HEK293 (cell line): ENCODE measurements around the gene DDX10.

Source experiments
- CTCF ChIA-PET: fragments of 350-600 bp; formaldehyde crosslinking; extraction: SDS; loops from one replicate; lab custom pipeline; 2021; ENCODE audit warnings: antibody characterized with exemption; lab: Yijun Ruan, JAX
- POLR2A ChIA-PET: fragments of 300-600 bp; formaldehyde crosslinking; extraction: SDS; loops from one replicate; lab custom pipeline; 2020; ENCODE audit warnings: antibody characterized with exemption, inconsistent platforms; lab: Yijun Ruan, JAX
- H3K27ac ChIP-seq: fragments of 200-500 bp; sonication (Bioruptor generic); 2 replicates; pipeline ENCODE4 v1.5.1; 2014; ENCODE audit warnings: low read depth, low read length, control low read depth, inconsistent platforms; ENCODE audit errors: extremely low read depth
- H3K36me3 ChIP-seq, 2 experiments: fragments of 200-500 bp in 1 of 2; sonication (Bioruptor generic) in 1 of 2; 1 replicate in 1 of 2; 2 replicates in 1 of 2; pipeline ENCODE4 v1.5.1; 2014 to 2017; ENCODE audit warnings: inconsistent platforms in 2 of 2, low read length in 2 of 2; ENCODE audit not compliant: control insufficient read depth in 2 of 2, insufficient read depth in 1 of 2
- H3K4me1 ChIP-seq: fragments of 200-500 bp; sonication (Bioruptor generic); 2 replicates; pipeline ENCODE4 v1.5.1; 2014; ENCODE audit warnings: mild to moderate bottlenecking, low read length, inconsistent platforms; ENCODE audit not compliant: control insufficient read depth, insufficient read depth
- H3K4me3 ChIP-seq: 2 replicates; pipeline ENCODE4 v1.5.1; 2011; ENCODE audit warnings: low read depth, mild to moderate bottlenecking, control low read depth, low read length, moderate library complexity
- H3K9me3 ChIP-seq: fragments of 200-500 bp; sonication (Bioruptor generic); 2 replicates; pipeline ENCODE4 v1.5.1; 2014; ENCODE audit warnings: low read depth, low read length, inconsistent platforms; ENCODE audit not compliant: control insufficient read depth, insufficient read depth
- GLI4 ChIP-seq: fragments of 450-650 bp; formaldehyde crosslinking; IDR thresholded peaks from 2 replicates; pipeline ENCODE4 v1.5.1; 2016; ENCODE audit warnings: missing biosample characterization, missing genetic modification characterization
- GLIS1 ChIP-seq: fragments of 450-650 bp; formaldehyde crosslinking; IDR thresholded peaks from 2 replicates; pipeline ENCODE4 v1.5.1; 2016; ENCODE audit warnings: missing biosample characterization, missing genetic modification characterization
- HOXC10 ChIP-seq: sonication (generic); formaldehyde crosslinking; IDR thresholded peaks from 2 replicates; pipeline ENCODE4 v1.8.1; 2023; ENCODE audit warnings: mild to moderate bottlenecking, missing genetic modification reagents
- REPIN1 ChIP-seq: fragments of 450-650 bp; formaldehyde crosslinking; IDR thresholded peaks from 2 replicates; pipeline ENCODE4 v1.5.1; 2017; ENCODE audit warnings: missing biosample characterization, missing genetic modification characterization, low read depth
- SALL2 ChIP-seq: fragments of 450-650 bp; formaldehyde crosslinking; IDR thresholded peaks from 2 replicates; pipeline ENCODE4 v1.5.0; 2017; ENCODE audit warnings: missing biosample characterization, mild to moderate bottlenecking, missing genetic modification characterization, borderline replicate concordance
- ZIC2 ChIP-seq: fragments of 450-650 bp; formaldehyde crosslinking; IDR thresholded peaks from 2 replicates; pipeline ENCODE4 v1.5.1; 2016; ENCODE audit warnings: missing biosample characterization, missing genetic modification characterization
- ZNF146 ChIP-seq: fragments of 450-650 bp; formaldehyde crosslinking; IDR thresholded peaks from 2 replicates; pipeline ENCODE4 v1.5.1; 2016; ENCODE audit warnings: missing biosample characterization, missing genetic modification characterization
- ZNF266 ChIP-seq: fragments of 450-650 bp; formaldehyde crosslinking; IDR thresholded peaks from 2 replicates; pipeline ENCODE4 v1.5.1; 2016; ENCODE audit warnings: missing biosample characterization, missing genetic modification characterization, low read depth
- ZNF433 ChIP-seq: fragments of 450-650 bp; formaldehyde crosslinking; IDR thresholded peaks from 2 replicates; pipeline ENCODE4 v1.5.1; 2016; ENCODE audit warnings: missing biosample characterization, missing genetic modification characterization, low read depth
- ZNF529 ChIP-seq: fragments of 450-650 bp; formaldehyde crosslinking; IDR thresholded peaks from 2 replicates; pipeline ENCODE4 v1.5.1; 2017; ENCODE audit warnings: missing genetic modification characterization, missing biosample characterization; ENCODE audit not compliant: insufficient replicate concordance
- ZNF596 ChIP-seq: fragments of 450-650 bp; IDR thresholded peaks from 2 replicates; pipeline ENCODE4 v1.5.0; 2018; ENCODE audit warnings: missing biosample characterization, mild to moderate bottlenecking, missing genetic modification characterization, moderate library complexity
- ZSCAN30 ChIP-seq: fragments of 450-650 bp; IDR thresholded peaks from 2 replicates; pipeline ENCODE4 v1.5.1; 2018; ENCODE audit warnings: missing biosample characterization, mild to moderate bottlenecking, missing genetic modification characterization, moderate library complexity
- TF ChIP-seq, protein P1 (sequence below): fragments of 450-650 bp; formaldehyde crosslinking; IDR thresholded peaks from 2 replicates; pipeline ENCODE4 v1.5.1; 2016; ENCODE audit warnings: missing biosample characterization, missing genetic modification characterization
- TF ChIP-seq, protein P2 (sequence below): IDR thresholded peaks from 2 replicates; pipeline ENCODE4 v1.6.1; 2011; ENCODE audit warnings: mild to moderate bottlenecking, low read depth, low read length, borderline replicate concordance
- TF ChIP-seq, protein P3 (sequence below): fragments of 450-650 bp; formaldehyde crosslinking; IDR thresholded peaks from 2 replicates; pipeline ENCODE4 v1.5.1; 2016; ENCODE audit warnings: missing biosample characterization, missing genetic modification characterization
- TF ChIP-seq, protein P4 (sequence below): fragments of 450-650 bp; formaldehyde crosslinking; IDR thresholded peaks from 2 replicates; pipeline ENCODE4 v1.5.1; 2016; ENCODE audit warnings: missing biosample characterization, missing genetic modification characterization
- TF ChIP-seq, protein P5 (sequence below): fragments of 450-650 bp; formaldehyde crosslinking; IDR thresholded peaks from 2 replicates; pipeline ENCODE4 v1.5.1; 2016; ENCODE audit warnings: missing biosample characterization, missing genetic modification characterization, low read depth

Gene DDX10

DNA sequence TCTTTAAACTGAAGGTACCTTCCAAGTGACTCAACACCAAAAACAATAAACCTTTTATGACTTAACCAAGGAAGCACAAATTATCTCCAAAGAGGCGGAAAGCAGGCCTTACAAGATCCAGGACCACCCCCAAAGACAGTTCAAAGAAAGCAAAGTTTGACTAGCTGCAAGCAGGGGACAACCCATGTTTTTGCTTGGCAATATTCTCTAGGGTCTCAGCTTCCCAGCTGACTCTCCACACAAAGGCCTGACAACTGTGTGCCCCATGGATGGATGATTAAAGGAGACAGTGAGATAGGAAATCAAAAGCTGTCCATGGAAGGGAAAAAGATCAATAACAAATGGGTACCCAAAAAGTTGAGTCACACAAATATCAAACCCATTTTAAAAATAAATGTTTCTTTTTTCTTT is 232.2 kb downstream of the DDX10 start:
- Histone ChIP-seq H3K4me1 (no peaks in the 10 kb centered on the region; the same call in 1 of the 2 replicates), H3K9me3 (no peaks in the 10 kb centered on the region), H3K36me3 (no peaks in the 10 kb centered on the region), H3K4me3 (no peak overlapping the region), H3K27ac (no peak overlapping the region)
- ChIA-PET CTCF (interaction anchor here (0.7 kb wide), 1 partner anchor 726 kb away, joined by 3 read pairs; no protein-coding TSS in a partner anchor), POLR2A (no interaction called here)
- TF ChIP-seq ZNF433 (tag by site-specific recombination) (no peak), ZIC2 (no peak), REPIN1 (no peak), ZNF266 (tag by site-specific recombination) (no peak), GLI4 (tag by site-specific recombination) (no peak)
- TF ChIP-seq, protein P1, sequence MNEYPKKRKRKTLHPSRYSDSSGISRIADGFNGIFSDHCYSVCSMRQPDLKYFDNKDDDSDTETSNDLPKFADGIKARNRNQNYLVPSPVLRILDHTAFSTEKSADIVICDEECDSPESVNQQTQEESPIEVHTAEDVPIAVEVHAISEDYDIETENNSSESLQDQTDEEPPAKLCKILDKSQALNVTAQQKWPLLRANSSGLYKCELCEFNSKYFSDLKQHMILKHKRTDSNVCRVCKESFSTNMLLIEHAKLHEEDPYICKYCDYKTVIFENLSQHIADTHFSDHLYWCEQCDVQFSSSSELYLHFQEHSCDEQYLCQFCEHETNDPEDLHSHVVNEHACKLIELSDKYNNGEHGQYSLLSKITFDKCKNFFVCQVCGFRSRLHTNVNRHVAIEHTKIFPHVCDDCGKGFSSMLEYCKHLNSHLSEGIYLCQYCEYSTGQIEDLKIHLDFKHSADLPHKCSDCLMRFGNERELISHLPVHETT (tag by site-specific recombination): no peak
- TF ChIP-seq, protein P2, sequence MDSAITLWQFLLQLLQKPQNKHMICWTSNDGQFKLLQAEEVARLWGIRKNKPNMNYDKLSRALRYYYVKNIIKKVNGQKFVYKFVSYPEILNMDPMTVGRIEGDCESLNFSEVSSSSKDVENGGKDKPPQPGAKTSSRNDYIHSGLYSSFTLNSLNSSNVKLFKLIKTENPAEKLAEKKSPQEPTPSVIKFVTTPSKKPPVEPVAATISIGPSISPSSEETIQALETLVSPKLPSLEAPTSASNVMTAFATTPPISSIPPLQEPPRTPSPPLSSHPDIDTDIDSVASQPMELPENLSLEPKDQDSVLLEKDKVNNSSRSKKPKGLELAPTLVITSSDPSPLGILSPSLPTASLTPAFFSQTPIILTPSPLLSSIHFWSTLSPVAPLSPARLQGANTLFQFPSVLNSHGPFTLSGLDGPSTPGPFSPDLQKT: no peak
- TF ChIP-seq, protein P3, sequence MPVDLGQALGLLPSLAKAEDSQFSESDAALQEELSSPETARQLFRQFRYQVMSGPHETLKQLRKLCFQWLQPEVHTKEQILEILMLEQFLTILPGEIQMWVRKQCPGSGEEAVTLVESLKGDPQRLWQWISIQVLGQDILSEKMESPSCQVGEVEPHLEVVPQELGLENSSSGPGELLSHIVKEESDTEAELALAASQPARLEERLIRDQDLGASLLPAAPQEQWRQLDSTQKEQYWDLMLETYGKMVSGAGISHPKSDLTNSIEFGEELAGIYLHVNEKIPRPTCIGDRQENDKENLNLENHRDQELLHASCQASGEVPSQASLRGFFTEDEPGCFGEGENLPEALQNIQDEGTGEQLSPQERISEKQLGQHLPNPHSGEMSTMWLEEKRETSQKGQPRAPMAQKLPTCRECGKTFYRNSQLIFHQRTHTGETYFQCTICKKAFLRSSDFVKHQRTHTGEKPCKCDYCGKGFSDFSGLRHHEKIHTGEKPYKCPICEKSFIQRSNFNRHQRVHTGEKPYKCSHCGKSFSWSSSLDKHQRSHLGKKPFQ (tag by site-specific recombination): no peak
- TF ChIP-seq, protein P4, sequence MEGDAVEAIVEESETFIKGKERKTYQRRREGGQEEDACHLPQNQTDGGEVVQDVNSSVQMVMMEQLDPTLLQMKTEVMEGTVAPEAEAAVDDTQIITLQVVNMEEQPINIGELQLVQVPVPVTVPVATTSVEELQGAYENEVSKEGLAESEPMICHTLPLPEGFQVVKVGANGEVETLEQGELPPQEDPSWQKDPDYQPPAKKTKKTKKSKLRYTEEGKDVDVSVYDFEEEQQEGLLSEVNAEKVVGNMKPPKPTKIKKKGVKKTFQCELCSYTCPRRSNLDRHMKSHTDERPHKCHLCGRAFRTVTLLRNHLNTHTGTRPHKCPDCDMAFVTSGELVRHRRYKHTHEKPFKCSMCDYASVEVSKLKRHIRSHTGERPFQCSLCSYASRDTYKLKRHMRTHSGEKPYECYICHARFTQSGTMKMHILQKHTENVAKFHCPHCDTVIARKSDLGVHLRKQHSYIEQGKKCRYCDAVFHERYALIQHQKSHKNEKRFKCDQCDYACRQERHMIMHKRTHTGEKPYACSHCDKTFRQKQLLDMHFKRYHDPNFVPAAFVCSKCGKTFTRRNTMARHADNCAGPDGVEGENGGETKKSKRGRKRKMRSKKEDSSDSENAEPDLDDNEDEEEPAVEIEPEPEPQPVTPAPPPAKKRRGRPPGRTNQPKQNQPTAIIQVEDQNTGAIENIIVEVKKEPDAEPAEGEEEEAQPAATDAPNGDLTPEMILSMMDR: no peak
- TF ChIP-seq, all 188 proteins: peak for 0

DNA sequence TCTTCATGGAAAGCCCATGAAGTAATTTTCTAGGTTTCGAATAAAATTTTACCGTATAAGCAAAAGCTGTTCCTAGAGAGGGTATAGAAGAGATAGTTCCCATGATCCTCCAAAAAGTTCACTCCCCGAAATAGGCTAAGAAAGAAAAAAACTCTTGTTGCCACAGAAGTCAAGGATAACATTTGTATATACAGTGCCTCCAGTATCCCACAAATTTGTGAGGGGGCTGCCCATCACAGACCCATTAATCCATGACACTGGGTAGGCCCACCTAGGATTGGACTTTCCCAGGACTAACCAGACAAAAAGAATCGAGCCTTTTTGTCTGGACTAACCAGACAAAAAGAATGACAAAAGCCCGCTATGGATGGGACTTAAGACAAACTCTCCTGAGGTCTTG is 233.0 kb downstream of the DDX10 start:
- CTCF ChIA-PET: interaction anchor here (0.7 kb wide), 1 partner anchor 207 kb away, joined by 3 read pairs; no protein-coding TSS in a partner anchor
- no peak overlapping the region for H3K4me3 ChIP-seq
- H3K27ac ChIP-seq: no peak overlapping the region
- TF ChIP-seq ZSCAN30 (tag by site-specific recombination) (no peak), ZNF596 (tag by site-specific recombination) (no peak), GLIS1 (tag by site-specific recombination) (no peak), HOXC10 (CRISPR knock-in tag) (no peak), ZNF146 (no peak), SALL2 (tag by site-specific recombination) (no peak), ZNF529 (tag by site-specific recombination) (no peak)
- TF ChIP-seq, protein P5, sequence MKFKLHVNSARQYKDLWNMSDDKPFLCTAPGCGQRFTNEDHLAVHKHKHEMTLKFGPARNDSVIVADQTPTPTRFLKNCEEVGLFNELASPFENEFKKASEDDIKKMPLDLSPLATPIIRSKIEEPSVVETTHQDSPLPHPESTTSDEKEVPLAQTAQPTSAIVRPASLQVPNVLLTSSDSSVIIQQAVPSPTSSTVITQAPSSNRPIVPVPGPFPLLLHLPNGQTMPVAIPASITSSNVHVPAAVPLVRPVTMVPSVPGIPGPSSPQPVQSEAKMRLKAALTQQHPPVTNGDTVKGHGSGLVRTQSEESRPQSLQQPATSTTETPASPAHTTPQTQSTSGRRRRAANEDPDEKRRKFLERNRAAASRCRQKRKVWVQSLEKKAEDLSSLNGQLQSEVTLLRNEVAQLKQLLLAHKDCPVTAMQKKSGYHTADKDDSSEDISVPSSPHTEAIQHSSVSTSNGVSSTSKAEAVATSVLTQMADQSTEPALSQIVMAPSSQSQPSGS: no peak
- H3K36me3 ChIP-seq: no peaks in the 10 kb centered on the region
- POLR2A ChIA-PET: interaction anchor here (0.7 kb wide), 1 partner anchor 13 kb away, joined by 6 read pairs; no protein-coding TSS in a partner anchor
- H3K4me1 ChIP-seq: no peaks in the 10 kb centered on the region
- H3K9me3 ChIP-seq: no peaks in the 10 kb centered on the region
